HG03565 (cell line): Measurements from ENCODE around the gene SLIT3.

ENCODE experiments used
- ATAC-seq: cut with Tn5 transposase; IDR thresholded peaks from one replicate; pipeline ENCODE4 v1.9.1; 2021; ENCODE audit warnings: mild to moderate bottlenecking, moderate library complexity; ENCODE audit not compliant: unreplicated experiment

The SLIT3 gene

DNA sequence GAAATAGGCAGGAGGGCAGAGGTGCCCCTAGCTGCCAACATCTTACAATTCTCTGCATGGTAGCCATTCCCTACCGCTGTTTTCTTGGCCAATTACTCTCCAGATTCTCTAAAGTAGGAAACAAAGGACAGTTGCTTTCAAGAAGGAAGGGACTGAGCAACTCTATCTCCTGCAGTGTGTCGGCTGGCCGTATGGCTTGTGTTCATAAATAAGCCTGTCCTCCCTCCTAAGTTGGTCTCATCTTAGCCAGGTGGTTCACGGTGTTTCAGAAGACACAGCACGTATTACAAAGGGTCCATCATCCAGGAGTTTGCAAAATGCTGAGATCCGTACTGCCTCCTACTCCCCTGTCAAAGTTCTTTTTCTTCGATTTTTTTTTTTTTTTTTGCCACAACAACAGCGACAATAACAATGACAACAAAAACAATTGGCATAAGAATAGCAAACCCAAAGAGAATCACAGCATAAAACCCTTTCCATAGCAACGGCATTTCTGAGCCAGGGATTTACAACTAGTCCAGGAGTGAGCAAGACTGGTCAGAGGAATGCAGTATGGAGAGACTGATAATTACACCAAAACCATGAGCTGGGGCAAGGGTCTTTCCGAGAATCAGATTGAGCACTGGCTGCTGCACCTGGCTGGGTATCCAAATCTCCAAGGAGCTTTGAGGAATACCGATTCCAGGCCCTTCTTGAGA is 212.8 kb downstream of the SLIT3 start:
- no peak for ATAC-seq

GRCh38 chr5:169085636-169086035 is 215.3 kb downstream of the SLIT3 start:
- no peak for ATAC-seq

- no peak for ATAC-seq
Measured at GRCh38 chr5:169085212-169085611, 215.7 kb downstream of the SLIT3 start.

GRCh38 chr5:169084775-169085174 is 216.2 kb downstream of the SLIT3 start:
- no peak for ATAC-seq

DNA sequence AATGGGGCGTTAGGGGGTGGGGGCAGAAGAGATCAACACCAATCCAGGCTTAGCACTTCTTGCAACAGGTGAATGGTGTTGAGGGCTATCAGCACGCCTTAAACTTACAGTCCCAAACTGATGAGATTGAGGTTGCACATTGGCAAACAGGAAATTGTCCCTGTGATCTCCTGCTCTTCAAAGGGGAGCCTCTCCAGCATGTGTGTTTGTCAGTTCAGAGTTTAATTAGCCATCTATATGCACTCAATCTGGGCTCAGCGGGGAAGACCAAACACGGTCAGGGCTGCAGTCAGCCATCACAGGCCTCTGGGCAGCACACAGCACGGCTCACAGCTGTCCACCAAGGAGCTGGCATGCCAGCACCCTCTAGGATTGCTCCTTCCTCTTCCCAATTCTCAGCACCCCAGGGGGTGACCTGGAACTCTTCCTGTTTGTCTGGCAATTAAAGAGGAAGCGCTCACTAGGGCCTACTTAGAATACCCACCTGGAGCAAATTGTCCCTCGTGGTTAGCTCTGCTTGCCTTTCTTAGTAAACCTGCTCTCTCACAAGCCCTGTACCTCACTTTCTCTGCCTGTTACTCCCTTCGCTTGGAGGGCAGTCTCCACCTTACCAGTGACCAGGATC is 217.4 kb downstream of the SLIT3 start:
- no peak for ATAC-seq

DNA sequence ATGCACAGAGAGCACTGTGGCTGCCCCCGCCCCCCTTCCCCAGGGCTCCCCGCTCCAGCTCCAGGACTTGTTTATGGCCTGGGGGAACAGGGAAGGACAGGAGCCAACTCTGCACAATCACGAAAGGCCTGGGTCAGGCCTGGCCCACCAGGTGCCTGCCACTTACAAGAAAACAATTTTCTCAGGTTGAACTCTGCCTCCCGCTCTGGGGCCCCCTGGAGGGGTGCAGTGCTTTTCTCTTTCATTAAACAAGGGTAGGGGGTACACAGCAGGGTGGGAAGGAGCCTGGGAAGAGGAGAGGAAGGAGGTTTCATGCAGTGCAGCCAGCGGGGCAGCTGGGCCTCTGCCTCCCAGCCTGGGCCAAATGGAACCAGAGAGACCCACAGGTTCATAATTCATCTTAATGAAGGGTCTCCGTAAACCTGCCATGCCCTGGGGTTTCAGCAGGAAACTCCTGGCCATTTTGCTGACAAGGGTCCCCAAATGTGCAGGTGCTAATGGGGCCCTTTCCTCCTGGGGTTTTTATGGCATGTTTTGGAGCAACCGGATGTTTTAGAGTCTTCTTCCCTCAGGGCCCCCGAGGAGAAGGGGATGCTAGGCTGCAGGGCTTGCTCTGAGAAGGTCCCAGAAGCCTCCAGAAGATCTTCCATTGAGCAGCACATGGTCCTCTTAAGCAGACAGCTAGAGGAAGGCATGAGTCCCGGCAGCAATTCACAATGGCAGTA is 219.8 kb downstream of the SLIT3 start:
- no peak for ATAC-seq

GRCh38 chr5:169080448-169080911 is 220.5 kb downstream of the SLIT3 start:
- ATAC-seq: no peak

DNA sequence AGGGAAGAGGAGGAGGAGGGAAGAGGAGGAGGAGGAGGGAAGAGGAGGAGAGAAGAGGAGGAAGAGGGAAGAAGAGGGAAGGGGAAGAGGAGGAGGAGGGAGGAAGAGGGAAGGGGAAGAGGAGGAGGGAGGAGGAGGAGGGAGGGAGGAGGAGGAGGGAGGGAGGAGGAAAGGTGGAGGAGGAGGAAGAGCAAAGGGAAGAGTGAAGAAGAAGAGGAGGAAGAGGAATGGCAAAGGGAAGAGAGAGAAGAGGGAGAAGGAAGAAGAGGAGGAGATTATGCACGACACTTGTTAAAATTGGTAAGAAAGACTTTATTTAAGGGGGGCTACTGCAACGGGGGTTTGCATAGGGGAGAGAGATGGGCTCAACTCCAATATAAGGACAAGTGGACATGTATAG is 221.2 kb downstream of the SLIT3 start:
- ATAC-seq: no peak

DNA sequence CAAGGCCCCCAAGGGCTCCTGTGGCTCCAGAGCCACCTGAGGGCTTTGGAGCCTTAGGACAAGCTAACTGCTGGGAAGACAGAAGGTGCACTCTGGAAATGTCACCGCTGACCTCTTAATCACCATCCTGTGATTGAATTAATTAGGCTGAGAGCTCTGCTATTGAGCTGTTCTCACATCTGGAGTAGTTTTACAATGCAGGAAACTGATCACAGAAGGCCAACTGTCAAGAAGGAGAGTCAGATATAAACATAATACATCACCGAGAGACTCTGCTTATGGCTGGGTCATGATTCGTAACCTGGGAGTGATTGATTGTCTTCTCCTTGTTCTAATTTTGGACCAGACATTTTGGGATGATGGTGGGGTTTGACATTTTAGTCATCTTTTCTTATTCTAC is 226.1 kb downstream of the SLIT3 start:
- ATAC-seq: no peak

DNA sequence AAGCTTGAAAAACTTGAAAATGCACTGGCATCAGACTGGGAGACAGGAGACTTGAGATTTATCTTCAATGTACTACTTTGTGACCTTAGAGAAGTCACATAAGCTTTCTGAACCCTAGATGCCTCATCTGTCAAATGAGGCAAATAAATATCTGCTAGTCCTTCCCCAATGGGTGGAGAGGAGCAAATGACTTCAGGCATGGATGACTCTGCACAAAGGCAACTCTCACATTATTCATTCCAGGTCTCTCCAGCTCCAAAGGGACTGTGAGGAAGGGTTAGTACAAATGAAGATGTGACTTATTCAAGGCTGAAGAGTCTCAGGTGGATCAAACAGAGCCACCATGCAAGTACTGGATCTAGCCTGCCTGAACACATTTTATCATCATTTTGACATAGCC is 228.7 kb downstream of the SLIT3 start:
- no peak for ATAC-seq

DNA sequence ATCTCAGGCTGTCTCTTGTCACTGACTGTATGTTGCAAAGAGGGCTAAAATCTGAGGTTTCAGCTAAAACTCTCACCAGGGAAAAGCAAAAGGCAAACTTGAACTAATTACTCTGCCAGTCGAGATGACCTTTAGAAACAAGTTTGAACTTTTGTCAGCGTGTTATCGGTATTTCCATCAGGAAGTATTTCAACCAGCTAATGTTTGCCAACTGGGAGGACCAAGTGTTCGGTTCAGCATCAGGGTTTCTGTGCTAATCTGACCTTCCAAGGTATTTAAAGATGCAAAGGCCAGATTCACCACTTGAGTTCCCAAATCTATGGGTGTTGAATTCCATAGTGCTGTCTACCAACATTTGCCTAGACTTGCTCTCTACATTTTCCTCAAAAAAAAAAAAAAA is 230.5 kb downstream of the SLIT3 start:
- no peak for ATAC-seq

- no peak for ATAC-seq
Measured at GRCh38 chr5:169067751-169068173, 233.2 kb downstream of the SLIT3 start.

DNA sequence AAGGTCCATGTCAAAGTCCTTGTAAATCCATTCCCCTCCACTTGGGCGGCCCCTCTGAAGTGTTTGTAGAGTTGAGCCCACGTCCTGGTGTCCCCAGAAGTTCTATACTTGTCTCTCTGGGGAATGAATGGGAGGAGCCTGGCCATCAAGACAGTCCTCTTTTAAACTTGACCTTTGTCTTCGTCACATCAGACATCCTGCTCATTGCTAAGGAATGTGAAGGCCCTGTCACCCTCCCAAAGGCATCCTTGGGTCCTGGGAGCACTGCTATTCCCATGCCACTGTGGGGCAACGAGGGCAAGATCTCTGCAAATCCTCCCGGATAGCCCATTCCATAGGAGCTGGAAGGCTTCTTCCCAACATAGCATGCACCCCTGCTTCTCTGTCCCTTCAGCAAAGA is 235.5 kb downstream of the SLIT3 start:
- no peak for ATAC-seq

DNA sequence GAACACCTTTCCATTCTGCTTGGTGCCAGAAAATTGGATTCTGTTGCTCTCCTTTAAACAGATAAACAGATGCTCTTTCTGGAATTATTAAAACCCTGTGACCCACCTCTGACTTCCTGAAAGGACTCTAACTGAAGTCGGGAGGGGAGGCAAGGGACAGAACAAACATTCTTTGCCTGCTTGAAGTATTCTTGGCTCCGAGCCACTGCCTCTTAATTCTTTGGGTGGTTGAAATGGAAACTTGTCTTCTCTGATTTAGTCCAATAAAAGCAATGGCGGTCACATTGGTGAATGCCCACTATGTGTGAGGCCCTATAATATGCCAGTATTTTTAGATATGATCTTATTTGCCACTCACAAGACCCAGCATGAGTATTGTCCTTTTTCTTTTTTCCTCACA is 236.8 kb downstream of the SLIT3 start:
- no peak for ATAC-seq

- ATAC-seq: no peak
Measured at GRCh38 chr5:169063316-169063953, 237.5 kb downstream of the SLIT3 start.

GRCh38 chr5:169062690-169063089 is 238.2 kb downstream of the SLIT3 start:
- no peak for ATAC-seq

- no peak for ATAC-seq
Measured at GRCh38 chr5:169054506-169054905, 246.4 kb downstream of the SLIT3 start.

DNA sequence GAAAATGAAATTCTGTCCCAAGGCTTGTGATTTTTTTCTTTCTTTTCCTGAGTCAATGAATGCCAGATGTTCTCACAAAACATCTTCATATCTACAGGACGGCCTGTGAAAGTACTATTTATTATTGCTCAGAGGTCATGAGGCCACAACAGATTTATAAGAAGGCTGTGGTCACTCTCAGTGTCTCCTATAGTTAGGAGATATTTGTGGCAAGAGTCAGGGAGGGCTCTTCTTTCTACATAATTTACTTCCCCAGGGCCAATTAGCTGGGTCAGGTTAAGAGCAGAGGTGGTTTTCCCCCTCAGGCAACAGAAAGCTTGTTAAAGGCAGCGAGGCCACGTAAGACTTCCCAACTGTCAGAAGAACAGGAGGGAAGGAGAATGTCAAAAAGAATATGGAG is 248.7 kb downstream of the SLIT3 start:
- ATAC-seq: no peak

- ATAC-seq: no peak
Measured at GRCh38 chr5:169051351-169051750, 249.6 kb downstream of the SLIT3 start.

DNA sequence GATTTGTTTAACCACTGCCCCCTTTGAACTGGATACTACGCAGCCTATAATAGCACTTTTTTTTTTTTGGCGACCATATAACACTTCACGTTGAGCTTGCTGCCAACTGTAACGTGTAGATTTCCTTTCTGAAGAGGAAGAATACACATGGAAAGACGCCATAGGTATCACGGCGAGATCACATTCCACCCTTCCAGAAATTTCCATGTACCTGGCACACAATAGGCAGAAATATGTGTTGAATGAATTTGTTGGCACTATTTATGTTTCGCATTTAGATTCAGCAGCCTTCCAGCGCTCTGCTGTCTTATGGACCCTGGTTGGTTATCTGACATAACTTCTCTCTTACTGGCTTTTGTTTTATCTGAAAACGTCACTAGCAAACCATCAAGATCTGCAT is 250.3 kb downstream of the SLIT3 start:
- ATAC-seq: no peak

DNA sequence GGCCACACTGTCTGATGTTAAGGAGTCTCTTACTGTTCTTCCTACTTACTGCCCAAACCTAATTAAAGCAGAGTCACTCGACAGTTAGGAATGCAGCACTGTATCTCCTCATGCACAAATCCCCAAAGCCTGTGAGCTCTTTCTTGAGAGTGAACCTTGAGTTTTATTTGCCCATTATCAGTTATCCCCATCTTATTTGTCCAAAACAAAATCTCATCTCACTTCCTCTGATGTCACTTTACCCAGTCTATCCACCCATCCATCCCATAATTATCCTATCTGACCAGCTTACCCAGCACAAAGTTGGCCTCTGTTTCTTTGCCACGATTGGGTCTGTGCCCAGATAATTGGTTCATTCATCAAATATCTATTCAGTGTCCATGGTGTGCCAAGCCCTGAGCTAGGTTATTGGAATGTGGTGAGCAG is 250.8 kb downstream of the SLIT3 start:
- ATAC-seq: no peak

- ATAC-seq: no peak
Measured at GRCh38 chr5:169049712-169050111, 251.2 kb downstream of the SLIT3 start.
